GM12878 (cell line): Measurements from ENCODE around the gene ALOX12B. TPM values are rescaled to one million over a fixed set of nuclear protein-coding genes. Genes with fewer than 3 reads are reported as not detected.

Experiments used
- ATAC-seq: fragments of 200-7000 bp; cut with Tn5 transposase; 3 replicates; pipeline ENCODE4 v1.9.1; 2020; ENCODE audit warnings: mild to moderate bottlenecking, moderate library complexity
- BruUV-seq: library from RNA; stranded (reverse); fragments of 400-500 nt; replicated peaks from 2 replicates; lab custom pipeline; 2021; lab: Mats Ljungman, UMichigan
- CTCF ChIA-PET: fragments of 300-600 bp; sonication (Branson Sonifier 250); formaldehyde crosslinking; extraction: SDS; loops from one replicate; lab custom pipeline; 2021; ENCODE audit warnings: inconsistent platforms; lab: Yijun Ruan, JAX
- POLR2A ChIA-PET: fragments of 350-600 bp; formaldehyde crosslinking; extraction: SDS; loops from one replicate; lab custom pipeline; 2021; ENCODE audit warnings: inconsistent platforms; lab: Charles Lee
- RAD21 ChIA-PET: fragments of 300-600 bp; sonication (Branson Sonifier 250); formaldehyde crosslinking; loops from one replicate; lab custom pipeline; 2023; ENCODE audit warnings: antibody characterized with exemption; ENCODE audit not compliant: unreplicated experiment; lab: Charles Lee
- SMC1A ChIA-PET: fragments of 300-600 bp; sonication (Branson Sonifier 250); formaldehyde crosslinking; loops from one replicate; lab custom pipeline; 2023; ENCODE audit not compliant: unreplicated experiment, uncharacterized antibody; lab: Charles Lee
- DNase-seq: peaks from one replicate; pipeline ENCODE4 v3.0.0-alpha.2; 2011; ENCODE audit warnings: low read depth, low spot score
- FAIRE-seq: peaks from 3 replicates; lab custom pipeline; 2011; peaks lifted over from hg19 to GRCh38; lab: Jason Lieb, UNC
- H2AFZ ChIP-seq: 2 replicates; pipeline ENCODE4 v1.6.0; 2011; ENCODE audit warnings: low read depth, low read length, control low read depth; ENCODE audit not compliant: control insufficient read depth
- H3K27ac ChIP-seq: 2 replicates; pipeline ENCODE4 v1.5.1; 2011; ENCODE audit warnings: control low read depth; ENCODE audit not compliant: control insufficient read depth, insufficient read depth
- H3K27me3 ChIP-seq, 2 experiments: replicated peaks in 1 of 2; 2 replicates each; pipeline versions ENCODE4 v1.6.0 to v1.6.1; 2011; ENCODE audit warnings: low read length in 1 of 2; ENCODE audit not compliant: control insufficient read depth in 2 of 2, insufficient read depth in 2 of 2
- H3K36me3 ChIP-seq, 2 experiments: 2 replicates each; pipeline ENCODE4 v1.5.1; 2011; ENCODE audit warnings: low read length in 1 of 2; ENCODE audit not compliant: control insufficient read depth in 2 of 2, insufficient read depth in 2 of 2
- H3K4me1 ChIP-seq: 2 replicates; pipeline ENCODE4 v1.6.1; 2011; ENCODE audit warnings: mild to moderate bottlenecking, low read length, moderate library complexity, mixed read lengths; ENCODE audit not compliant: control insufficient read depth, insufficient read depth
- H3K4me2 ChIP-seq: 2 replicates; pipeline ENCODE4 v1.6.0; 2011; ENCODE audit warnings: control low read depth; ENCODE audit not compliant: control insufficient read depth, insufficient read depth
- H3K4me3 ChIP-seq: fragments of 200-600 bp; sonication (generic); 2 replicates; pipeline ENCODE4 v1.5.1; 2016
- H3K79me2 ChIP-seq: 2 replicates; pipeline ENCODE4 v1.6.0; 2011; ENCODE audit warnings: low read length; ENCODE audit not compliant: control insufficient read depth, insufficient read depth
- H3K9ac ChIP-seq: 2 replicates; pipeline ENCODE4 v1.8.0; 2011; ENCODE audit warnings: low read length, control low read depth, mixed read lengths; ENCODE audit not compliant: control insufficient read depth, insufficient read depth
- H3K9me3 ChIP-seq: replicated peaks from 3 replicates; pipeline ENCODE4 v1.5.1; 2011; ENCODE audit warnings: mild to moderate bottlenecking, low read length; ENCODE audit not compliant: control insufficient read depth, insufficient read depth
- H4K20me1 ChIP-seq: 2 replicates; pipeline ENCODE4 v1.6.0; 2011; ENCODE audit not compliant: control insufficient read depth, insufficient read depth
- CREB1 ChIP-seq: IDR thresholded peaks from 2 replicates; pipeline ENCODE4 v1.6.1; 2012; ENCODE audit warnings: low read depth, mild to moderate bottlenecking, inconsistent platforms
- EGR1 ChIP-seq, 2 experiments: IDR thresholded peaks; 1 replicate in 1 of 2; 2 replicates in 1 of 2; pipeline ENCODE4 v1.6.1; 2011 to 2012; ENCODE audit warnings: low read depth in 2 of 2, low read length in 2 of 2, borderline replicate concordance in 1 of 2, mild to moderate bottlenecking in 1 of 2, moderate library complexity in 1 of 2
- EP300 ChIP-seq, 2 experiments: fragments of 150-350 bp in 1 of 2; IDR thresholded peaks; 2 replicates each; pipeline ENCODE4 v1.6.1; 2011 to 2012; ENCODE audit warnings: low read depth in 2 of 2, low read length in 2 of 2, borderline replicate concordance in 1 of 2, improper control_type of control experiment in 1 of 2, inconsistent platforms in 1 of 2; ENCODE audit not compliant: control insufficient read depth in 1 of 2
- IKZF1 ChIP-seq: fragments of 450-650 bp; conservative IDR thresholded peaks from 2 replicates; pipeline ENCODE4 v1.6.1; 2017; ENCODE audit warnings: antibody characterized with exemption, mild to moderate bottlenecking
- NR2C1 ChIP-seq: fragments of 450-650 bp; IDR thresholded peaks from 2 replicates; pipeline ENCODE4 v1.6.1; 2017; ENCODE audit warnings: antibody characterized with exemption, mild to moderate bottlenecking, moderate library complexity
- SREBF2 ChIP-seq: IDR thresholded peaks from 2 replicates; pipeline ENCODE4 v1.6.1; 2012; ENCODE audit warnings: mild to moderate bottlenecking, low read length
- YBX1 ChIP-seq: fragments of 450-650 bp; IDR thresholded peaks from 2 replicates; pipeline ENCODE4 v1.6.1; 2016; ENCODE audit warnings: antibody characterized with exemption
- ZBTB11 ChIP-seq: fragments of 450-650 bp; formaldehyde crosslinking; IDR thresholded peaks from 2 replicates; pipeline ENCODE4 v1.5.0; 2022; ENCODE audit warnings: mild to moderate bottlenecking, missing genetic modification characterization
- ZZZ3 ChIP-seq: IDR thresholded peaks from 2 replicates; pipeline ENCODE4 v1.6.1; 2011; ENCODE audit warnings: low read depth; ENCODE audit not compliant: control insufficient read depth, insufficient read length
- WGBS: methylation state at CpG from one replicate; pipeline ENCODE4 v1.1.6; 2016; ENCODE audit warnings: low lambda C conversion rate; ENCODE audit not compliant: insufficient replicate concordance, insufficient coverage; ENCODE audit errors: missing lambda C conversion rate; 5-methylcytosine and 5-hydroxymethylcytosine counted together
- in situ Hi-C: fragments of 300-500 bp; cut with MboI; formaldehyde crosslinking; loops from 9 replicates; pipeline ENCODE4 v1.14.3; 2018; ENCODE audit warnings: mixed read lengths
- intact Hi-C: fragments of 100-400 bp; cut with micrococcal nuclease; formaldehyde crosslinking; loops from one replicate; pipeline ENCODE4 v1.14.2; 2022; ENCODE audit not compliant: unreplicated experiment
- polyA plus RNA-seq, 11 experiments: library from polyadenylated mRNA; depleted of rRNA in 4 of 11; unstranded in 6 of 11; stranded (reverse) in 5 of 11; fragments of >200 nt; fragmentation: Nextera tagmentation in 4 of 11; fragmentation: Illumina TruSeq in 1 of 11; extraction: Ambion mirVana in 4 of 11; extraction: Trizol in 1 of 11; gene quantifications; 1 replicate in 1 of 11; 2 replicates in 10 of 11; pipeline versions ENCODE4 v1.2.1 to v1.2.3, GENCODE V29; 2011 to 2016; ENCODE audit warnings: inconsistent platforms in 2 of 11, missing spikeins in 2 of 11, low read depth in 1 of 11
- total RNA-seq, 4 experiments: library from RNA; depleted of rRNA in 3 of 4; stranded (reverse); fragments of >200 nt in 3 of 4; fragmentation: Illumina TruSeq in 1 of 4; extraction: Trizol in 1 of 4; gene quantifications; 2 replicates each; pipeline versions ENCODE4 v1.2.1 to v1.2.3, GENCODE V29; 2013 to 2021

The ALOX12B gene
- total and polyA plus RNA-seq, 10 of the 15 experiments (the other 5 are each of a cell fraction or from before 2014, with no cell fraction given) = 0.17 to 0.54 TPM; not detected in 8

GRCh38 chr17:8056232-8056975 lies 31.1 kb downstream of the ALOX12B start (continued):
- TF ChIP-seq EP300 (IDR thresholded peaks at IDR 0.05; ENCODE audit: borderline replicate concordance in 1 of 2, control insufficient read depth in 1 of 2, low read depth in 2 of 2, low read length in 2 of 2) = no peak

GRCh38 chr17:8055851-8056231 lies 31.7 kb downstream of the ALOX12B start:
- no peak overlapping the region for H3K9ac ChIP-seq
- ChIA-PET CTCF (interaction anchor here (1.0 to 8.3 kb wide), 19 partner anchors 12 to 312 kb away, joined by 3 to 159 read pairs (median 13); partner anchors contain the start of genes ALOX12B, ALOXE3, CNTROB and CYB5D1), SMC1A (interaction anchor here (1.0 to 4.0 kb wide), 12 partner anchors 14 to 312 kb away, joined by 3 to 31 read pairs (median 5); partner anchors contain the start of gene GUCY2D), RAD21 (interaction anchor here (0.8 to 4.1 kb wide), 8 partner anchors 14 to 312 kb away, joined by 3 to 21 read pairs (median 10); partner anchors contain the start of gene NAA38), POLR2A (no interaction called here)
- in situ Hi-C loops (no loop called here), intact Hi-C loops (loop anchor here (2.0 to 5.0 kb wide), 4 partner anchors 39 to 314 kb away; partner anchors contain the start of gene NAA38)
- no peak for ATAC-seq
- no peaks in the 10 kb centered on the region for H3K9me3 ChIP-seq
- no peak for FAIRE-seq
- no peaks in the 10 kb centered on the region for H3K36me3 ChIP-seq
- DNase-seq = no peak
- no peaks in the 10 kb centered on the region for H4K20me1 ChIP-seq
- no peaks in the 10 kb centered on the region for H3K79me2 ChIP-seq
- no peak overlapping the region for H3K4me3 ChIP-seq
- TF ChIP-seq EGR1 (IDR thresholded peaks at IDR 0.05; ENCODE audit: borderline replicate concordance in 1 of 2, low read depth in 2 of 2, low read length in 2 of 2) (no peak), SREBF2 (no peak), ZZZ3 (no peak), IKZF1 (no peak), YBX1 (no peak), ZBTB11 (CRISPR knock-in tag) (no peak), CREB1 (no peak), NR2C1 (no peak)
- 57% methylated on average over 3 of the region's 3 CpGs for WGBS
- BruUV-seq = no TSS peak
- H3K4me1 ChIP-seq = peaks cover 14% of the 10 kb centered on the region
- H3K27ac ChIP-seq = no peak overlapping the region
- H3K27me3 ChIP-seq = peaks cover 4% of the 10 kb centered on the region in 2 experiments; a peak in 1 of 4 replicates
- peak overlapping the region; percentile 54 for H3K4me2 ChIP-seq
- no peak overlapping the region for H2AFZ ChIP-seq
